ENCODE data around the gene PRLHR.

The PRLHR gene

DNA sequence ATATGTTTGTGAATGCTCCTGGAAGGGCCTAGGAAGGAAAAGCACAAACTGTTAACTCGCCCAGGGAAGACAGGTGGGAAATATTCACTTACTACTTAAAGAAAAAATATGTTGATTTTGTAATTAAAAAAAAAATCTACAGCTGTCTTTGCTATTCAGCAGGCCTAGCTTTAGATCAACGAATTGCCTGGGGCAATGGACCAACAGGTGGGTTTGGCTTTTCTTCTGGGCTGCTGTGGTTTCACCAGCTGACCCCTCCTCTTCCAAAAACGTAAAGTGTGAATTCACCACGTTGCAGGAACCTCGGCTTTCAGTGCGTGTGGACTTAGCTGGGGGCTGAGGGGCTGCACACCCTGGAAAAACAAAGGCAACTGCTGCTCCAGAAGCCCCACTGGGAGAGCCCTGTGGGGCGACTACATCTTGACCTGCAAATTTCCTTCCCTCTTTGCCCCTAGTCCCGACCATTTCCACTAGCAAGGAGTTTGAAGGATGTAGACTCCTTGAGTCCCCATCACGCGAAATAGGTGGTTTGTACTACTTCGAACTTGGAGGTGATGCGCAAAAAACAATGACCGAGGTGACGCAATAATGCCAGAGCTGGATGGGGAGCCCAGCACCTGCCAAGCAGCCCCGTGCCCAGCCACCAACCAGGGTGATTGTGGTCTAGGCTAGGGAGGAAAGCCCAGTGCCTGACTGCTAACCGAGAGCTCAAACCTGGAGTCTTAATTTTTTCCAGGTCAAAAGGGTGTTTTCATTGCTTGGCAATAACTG, 7.4 kb downstream of the PRLHR start:
- in situ Hi-C loops (cut with HindIII; ENCODE audit: low sequenced_read_pairs) = no loop called here

DNA sequence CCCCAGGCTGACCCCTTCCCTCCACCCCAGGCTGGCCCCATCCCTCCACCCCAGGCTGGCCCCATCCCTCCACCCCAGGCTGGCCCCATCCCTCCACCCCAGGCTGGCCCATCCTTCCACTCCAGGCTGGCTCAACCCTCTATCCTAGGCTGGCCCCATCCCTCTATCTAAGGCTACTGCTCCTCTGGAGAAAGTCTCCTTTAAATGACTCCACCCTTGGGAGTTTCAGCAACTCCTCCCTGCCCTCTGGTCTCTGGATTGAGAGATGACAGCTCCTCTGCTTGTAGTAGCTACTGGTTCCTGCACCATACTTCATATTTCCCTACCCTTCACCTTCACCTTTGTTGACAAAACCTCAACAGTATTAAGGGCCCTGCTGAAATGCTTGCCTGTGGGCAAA, 8.5 kb downstream of the PRLHR start:
- in situ Hi-C loops (cut with HindIII; ENCODE audit: low sequenced_read_pairs) = no loop called here

GRCh38 chr10:118585794-118586193, 9.7 kb downstream of the PRLHR start:
- in situ Hi-C loops (cut with HindIII; ENCODE audit: low sequenced_read_pairs) = no loop called here

DNA sequence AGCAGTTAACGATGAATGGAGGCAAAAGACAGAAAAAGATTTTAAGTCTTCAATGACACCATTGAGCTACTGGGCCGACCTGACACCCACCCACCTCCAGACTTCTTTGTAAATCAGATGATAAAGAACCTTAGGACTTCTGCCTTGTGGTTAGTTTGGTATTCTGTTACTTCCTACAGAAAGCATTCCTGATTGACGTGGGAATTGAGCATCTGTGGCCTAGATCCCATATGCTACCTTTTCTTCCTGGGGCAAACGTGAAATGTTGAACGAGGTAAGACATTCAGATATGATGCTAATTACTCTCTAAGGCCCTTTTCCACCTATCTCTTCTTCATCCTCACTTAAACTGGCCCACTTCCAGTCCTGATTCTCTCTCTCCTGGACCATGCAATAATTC, 10.2 kb downstream of the PRLHR start:
- in situ Hi-C loops (cut with HindIII; ENCODE audit: low sequenced_read_pairs) = no loop called here

GRCh38 chr10:118584181-118584954, 11.1 kb downstream of the PRLHR start:
- in situ Hi-C loops (cut with HindIII; ENCODE audit: low sequenced_read_pairs) = no loop called here

DNA sequence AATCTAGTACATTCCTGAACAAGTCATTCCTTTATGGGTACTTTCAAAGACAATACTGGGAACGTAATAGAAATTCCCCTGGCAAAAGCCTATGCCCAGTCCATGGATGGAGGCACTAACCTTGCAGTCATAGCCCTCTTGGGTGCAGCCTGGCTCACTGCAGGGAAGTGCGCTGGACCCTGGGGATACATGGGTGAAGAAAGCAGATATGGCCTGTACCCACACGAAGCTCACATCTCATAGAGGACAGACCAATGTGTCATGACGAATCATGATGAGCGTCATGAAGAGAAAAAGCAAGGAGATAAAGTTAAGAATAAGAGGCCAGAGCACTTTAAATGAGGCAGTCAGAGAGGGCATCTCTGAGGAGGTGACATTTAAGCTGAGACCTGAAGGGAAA, 11.8 kb downstream of the PRLHR start:
- in situ Hi-C loops (cut with HindIII; ENCODE audit: low sequenced_read_pairs) = no loop called here

GRCh38 chr10:118582511-118582910, 12.9 kb downstream of the PRLHR start:
- in situ Hi-C loops (cut with HindIII; ENCODE audit: low sequenced_read_pairs) = no loop called here

DNA sequence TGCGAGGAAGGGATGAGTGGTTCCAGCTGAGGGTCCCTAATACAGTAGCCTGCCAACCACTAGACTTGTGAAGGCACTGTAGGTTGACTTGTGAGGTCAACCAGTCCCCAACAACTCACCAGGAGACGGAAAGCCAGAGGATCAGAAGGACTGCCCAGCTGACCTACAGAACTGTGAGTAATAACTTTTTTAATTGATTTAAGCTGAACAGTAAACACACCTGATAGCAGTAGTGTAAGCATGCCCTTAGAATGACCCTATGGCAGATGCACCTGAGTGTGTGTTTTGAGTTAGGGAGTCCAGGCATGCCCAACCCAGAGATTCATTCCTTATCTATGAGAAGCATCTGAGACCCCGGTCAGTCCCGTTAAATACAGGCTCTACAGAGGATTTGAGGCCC, 14.1 kb downstream of the PRLHR start:
- in situ Hi-C loops (cut with HindIII; ENCODE audit: low sequenced_read_pairs) = no loop called here

GRCh38 chr10:118580702-118581101, 14.7 kb downstream of the PRLHR start:
- in situ Hi-C loops (cut with HindIII; ENCODE audit: low sequenced_read_pairs) = no loop called here

DNA sequence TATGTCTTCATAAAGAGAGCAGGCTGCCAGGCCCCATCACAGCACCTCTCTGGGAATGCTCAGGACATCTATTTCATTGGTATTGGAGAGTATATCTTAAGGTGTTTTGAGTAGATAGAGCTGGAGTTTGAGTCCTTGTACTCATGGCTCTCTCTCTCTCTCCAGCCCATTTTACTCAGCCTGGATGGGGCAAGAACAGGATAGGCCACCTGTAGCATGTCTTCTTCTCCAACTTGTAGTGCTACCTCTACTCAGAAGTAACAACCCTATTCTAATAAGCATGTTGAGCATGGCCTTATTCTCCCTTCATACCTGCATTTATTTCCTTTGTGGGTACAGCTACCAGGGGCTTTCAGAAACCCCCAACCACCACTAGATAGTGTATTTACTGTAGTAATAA, 21.9 kb downstream of the PRLHR start:
- in situ Hi-C loops (cut with HindIII; ENCODE audit: low sequenced_read_pairs) = loop anchor here (10.0 kb wide), 1 partner anchor 141 kb away; no protein-coding TSS in a partner anchor

- in situ Hi-C loops (cut with HindIII; ENCODE audit: low sequenced_read_pairs) = loop anchor here (10.0 kb wide), 1 partner anchor 142 kb away; no protein-coding TSS in a partner anchor
These were observed 23.0 kb downstream of the PRLHR start for GRCh38 chr10:118572256-118573041.

GRCh38 chr10:118571123-118571522, 24.3 kb downstream of the PRLHR start:
- in situ Hi-C loops (cut with HindIII; ENCODE audit: low sequenced_read_pairs) = loop anchor here (10.0 kb wide), 1 partner anchor 144 kb away; no protein-coding TSS in a partner anchor

GRCh38 chr10:118570591-118570990, 24.9 kb downstream of the PRLHR start:
- in situ Hi-C loops (cut with HindIII; ENCODE audit: low sequenced_read_pairs) = loop anchor here (10.0 kb wide), 1 partner anchor 144 kb away; no protein-coding TSS in a partner anchor

DNA sequence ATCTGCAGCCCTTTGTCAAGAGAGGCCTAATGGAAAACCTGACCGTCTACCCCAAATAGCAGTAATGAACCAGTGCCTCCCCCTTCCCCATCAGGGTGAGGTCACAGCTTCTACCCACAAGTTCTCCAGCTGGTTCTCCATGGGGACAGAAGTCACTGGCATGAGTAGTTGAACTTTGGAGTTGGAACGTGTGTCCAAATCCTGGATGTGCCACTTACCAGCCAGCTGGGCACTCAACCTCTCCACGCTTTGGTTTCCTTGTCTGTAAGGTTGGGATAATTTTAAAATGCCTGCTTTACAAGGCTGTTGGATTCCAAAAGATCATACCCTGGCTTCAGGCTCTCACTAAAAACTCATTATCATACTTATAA, 25.6 kb downstream of the PRLHR start:
- in situ Hi-C loops (cut with HindIII; ENCODE audit: low sequenced_read_pairs) = loop anchor here (10.0 kb wide), 1 partner anchor 145 kb away; no protein-coding TSS in a partner anchor

DNA sequence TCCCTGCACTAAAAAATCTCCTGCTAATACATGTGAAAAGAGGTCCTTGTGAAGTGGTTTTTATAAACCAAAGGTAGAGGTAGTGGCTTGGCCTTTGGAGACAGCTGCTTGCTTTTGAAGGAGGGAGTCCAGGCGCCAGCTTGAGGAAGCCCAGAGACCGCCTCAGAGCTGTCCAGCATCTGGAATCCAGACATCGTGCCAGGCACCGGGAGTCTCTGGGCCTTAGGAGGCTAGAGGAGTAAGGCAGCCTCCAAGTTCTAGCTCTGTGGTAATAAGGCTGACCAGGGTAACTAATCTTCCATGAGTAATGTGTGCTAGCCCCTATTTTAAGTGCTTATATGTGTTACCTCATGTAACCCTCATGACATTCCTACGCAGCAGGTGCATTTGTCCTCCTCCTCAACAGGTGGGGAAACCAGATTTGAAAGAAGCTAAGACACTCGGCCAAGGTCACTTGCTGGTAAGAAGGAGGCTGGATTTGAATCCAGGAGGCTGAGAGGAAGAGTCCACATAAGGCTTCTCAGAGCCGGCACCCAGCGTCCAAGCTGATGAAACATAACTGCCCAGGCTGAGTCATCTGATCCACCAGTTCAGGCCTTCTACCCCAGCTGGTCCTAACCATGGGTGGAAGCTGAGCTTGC, 26.1 kb downstream of the PRLHR start:
- in situ Hi-C loops (cut with HindIII; ENCODE audit: low sequenced_read_pairs) = no loop called here

- in situ Hi-C loops (cut with HindIII; ENCODE audit: low sequenced_read_pairs) = no loop called here
These were observed 27.1 kb downstream of the PRLHR start for GRCh38 chr10:118568327-118568848.

DNA sequence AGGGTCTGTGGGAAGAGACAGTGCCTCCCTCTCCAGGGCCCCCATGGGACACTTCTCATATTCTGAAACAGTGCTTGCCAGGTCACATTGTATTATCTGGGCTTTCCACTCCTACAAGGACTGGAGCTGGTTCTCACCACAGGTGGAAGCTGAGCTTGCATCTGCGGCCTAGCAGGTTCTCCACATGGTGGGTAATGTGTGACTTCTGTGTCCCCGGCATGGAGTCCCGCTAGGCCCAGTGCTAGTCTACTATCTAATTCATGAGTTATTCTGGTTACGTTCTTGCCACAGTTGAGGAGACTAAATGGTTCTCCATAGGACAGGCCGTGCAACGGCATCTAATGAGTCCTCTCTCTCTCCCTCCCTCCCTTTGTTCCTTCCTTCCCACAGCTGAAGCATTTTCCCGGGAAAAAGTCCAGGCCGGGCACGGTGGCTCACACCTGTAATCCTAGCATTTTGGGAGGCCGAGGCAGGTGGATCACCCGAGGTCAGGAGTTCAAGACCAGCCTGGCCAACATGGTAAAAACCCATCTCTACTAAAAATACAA, 27.7 kb downstream of the PRLHR start:
- in situ Hi-C loops (cut with HindIII; ENCODE audit: low sequenced_read_pairs) = no loop called here

DNA sequence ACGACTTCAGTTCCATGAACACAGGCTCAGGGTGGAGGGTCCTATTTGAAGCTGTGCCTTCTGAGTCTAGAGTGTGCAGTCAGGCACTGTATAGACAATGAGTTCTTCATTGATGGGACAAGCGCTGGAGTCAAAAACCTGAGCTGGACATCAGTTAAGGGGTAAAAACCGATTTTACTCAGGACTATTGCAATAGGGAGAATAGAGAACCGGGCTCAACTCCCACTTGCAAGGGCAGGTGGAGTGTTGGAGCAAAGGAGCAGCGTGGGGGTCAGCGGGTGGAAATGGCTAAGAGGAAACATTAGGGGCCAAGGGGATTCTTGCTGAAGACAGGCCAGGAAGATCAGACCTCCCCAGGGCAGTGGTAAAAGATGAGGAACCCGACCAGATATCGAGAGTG, 28.5 kb downstream of the PRLHR start:
- in situ Hi-C loops (cut with HindIII; ENCODE audit: low sequenced_read_pairs) = no loop called here

DNA sequence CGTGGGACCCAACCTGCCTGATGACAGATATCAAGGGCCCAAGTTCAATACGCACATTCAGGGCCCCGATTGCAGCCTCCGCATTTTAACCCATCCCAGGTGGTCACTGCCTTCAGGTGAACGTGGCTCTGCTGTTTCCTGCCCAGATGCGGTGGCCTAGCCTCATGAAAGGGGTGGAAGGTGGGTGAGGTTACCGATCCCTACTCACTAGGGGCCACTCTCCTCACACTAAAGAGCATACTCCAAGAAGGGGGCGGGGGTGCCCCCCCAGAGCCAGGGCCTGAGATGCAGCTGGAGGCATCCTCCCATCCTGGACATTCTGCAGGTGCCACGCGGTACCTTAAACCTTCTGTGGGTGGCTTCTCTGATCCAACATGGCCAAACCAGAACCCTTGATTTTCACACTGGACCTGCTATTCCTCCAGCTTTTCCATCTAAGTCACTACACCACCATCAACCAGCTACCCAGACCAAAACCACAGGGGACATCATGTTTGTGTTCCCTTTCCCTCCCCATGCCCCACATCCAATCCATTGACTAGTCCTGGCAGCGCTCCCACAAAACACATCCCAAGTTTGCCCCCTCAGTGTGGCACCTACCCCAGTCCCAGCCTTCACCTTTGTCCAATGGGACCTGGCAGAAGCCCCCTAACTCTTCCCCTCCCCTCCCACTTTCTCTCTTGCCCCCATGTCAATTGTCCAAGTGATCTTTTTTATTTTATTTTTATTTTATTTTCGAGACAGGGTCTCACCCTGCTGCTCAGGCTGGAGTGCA, 30.0 kb downstream of the PRLHR start:
- in situ Hi-C loops (cut with HindIII; ENCODE audit: low sequenced_read_pairs) = no loop called here
